Femur (tissue), 1 donor: ENCODE data around the gene SPATA2L.

ENCODE experiments used
- DNase-seq: peaks from one replicate; pipeline ENCODE4 v3.0.0-alpha.2; 2017

Gene SPATA2L

DNA sequence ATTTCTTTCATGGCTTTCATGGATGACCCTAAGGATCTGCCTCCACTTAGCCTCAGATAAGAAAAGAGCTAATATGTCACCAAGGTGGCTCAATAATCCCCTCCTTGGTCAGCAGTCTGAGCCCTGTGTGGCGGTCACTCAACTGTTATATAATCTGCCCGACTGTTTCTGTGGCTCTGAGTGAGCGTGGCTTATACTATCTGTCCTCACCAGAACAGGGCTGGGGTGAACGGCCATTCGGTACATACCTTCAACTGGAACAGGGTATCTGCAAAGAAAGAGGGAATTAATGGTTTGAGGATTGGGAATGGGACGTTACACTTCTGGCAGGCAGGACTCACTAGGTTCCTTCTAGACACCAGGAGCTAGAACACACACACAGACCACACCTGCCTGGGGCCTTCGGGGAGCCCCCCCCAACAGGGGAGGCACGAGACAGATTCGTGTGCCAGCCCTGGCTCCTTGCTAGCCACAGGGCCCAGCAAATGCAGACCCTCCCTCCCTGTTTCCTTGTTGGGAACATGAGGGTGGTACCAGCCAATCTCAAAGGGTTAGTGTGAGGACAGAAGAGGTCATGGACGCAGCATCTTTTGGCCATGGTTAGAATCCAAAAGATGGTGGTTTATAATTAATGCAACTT lies 47.7 kb downstream of the SPATA2L start:
- no peak for DNase-seq

DNA sequence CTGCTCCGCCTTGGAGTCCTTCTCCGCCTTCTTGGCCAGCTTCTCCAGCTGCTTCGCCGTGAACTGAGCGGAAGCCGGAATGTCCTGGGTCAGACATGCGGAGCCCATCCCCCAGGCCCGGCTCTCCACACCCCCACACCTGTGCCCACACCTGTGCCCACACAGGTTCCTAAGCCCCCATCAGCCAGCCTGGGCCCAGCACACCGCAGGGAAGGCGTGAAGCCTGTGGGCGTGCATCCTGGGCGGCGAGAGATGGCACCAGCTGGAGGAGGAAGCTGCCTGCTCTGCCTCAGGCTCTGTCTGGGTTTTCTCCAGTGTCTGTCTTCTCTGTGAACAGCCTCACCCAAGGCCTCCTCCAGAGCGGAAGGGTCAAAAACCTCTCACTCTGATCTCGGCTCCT lies 49.9 kb downstream of the SPATA2L start:
- no peak for DNase-seq

DNA sequence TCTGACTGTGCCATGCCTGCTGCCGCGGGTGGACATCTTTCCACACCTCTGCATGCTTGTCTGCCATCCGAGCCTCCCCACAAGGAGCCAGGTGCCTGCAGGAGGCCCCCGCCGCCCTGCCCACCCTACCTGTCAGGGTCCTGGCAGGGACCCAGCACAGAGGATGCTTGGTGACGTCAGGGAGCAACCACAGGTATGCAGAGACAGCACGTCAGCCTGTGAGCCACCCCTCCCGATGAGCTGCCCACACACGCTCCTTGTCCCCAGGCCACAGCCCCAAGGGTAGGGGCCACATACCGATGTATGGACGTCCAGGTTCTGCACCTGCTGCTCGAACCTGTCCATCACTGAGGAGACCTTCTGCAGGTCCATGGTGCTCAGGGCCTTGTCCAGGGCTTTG lies 54.6 kb downstream of the SPATA2L start:
- no peak for DNase-seq
